Measurements from ENCODE around the gene KCNG2. TPM values are rescaled to one million over a fixed set of nuclear protein-coding genes. Genes with fewer than 3 reads are reported as not detected.

The KCNG2 gene
- total and polyA plus RNA-seq, 10 of the 15 experiments (the other 5 are each of a cell fraction or from before 2014, with no cell fraction given): 0.20 to 0.23 TPM; not detected in 8

DNA sequence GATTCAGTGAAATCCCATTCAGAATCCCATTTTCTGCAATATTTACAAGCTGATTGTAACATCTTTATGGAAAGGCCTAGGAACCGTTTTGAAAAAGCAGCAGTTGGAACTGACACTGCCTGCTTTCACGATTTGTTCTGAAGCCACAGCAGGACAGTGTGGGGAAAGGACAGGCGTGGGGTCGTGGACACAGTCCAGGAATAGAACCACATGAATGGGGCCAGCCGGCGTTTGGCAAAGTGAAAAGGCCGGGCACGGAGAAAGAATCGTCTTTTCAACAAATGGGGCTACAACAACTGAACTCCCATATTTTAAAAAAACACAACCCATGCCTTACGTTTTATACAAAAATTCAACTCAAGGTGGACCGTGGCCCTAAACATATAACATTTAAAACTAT is 84.0 kb downstream of the KCNG2 start:
- Histone ChIP-seq H3K4me2 (ENCODE audit: control insufficient read depth, insufficient read depth) (no peak overlapping the region), H4K20me1 (ENCODE audit: control insufficient read depth, insufficient read depth) (no peaks in the 10 kb centered on the region), H2AFZ (ENCODE audit: control insufficient read depth, low read depth, low read length) (no peak overlapping the region), H3K79me2 (ENCODE audit: control insufficient read depth, insufficient read depth, low read length) (no peaks in the 10 kb centered on the region), H3K9ac (ENCODE audit: control insufficient read depth, insufficient read depth, low read length) (no peak overlapping the region), H3K4me3 (no peak overlapping the region), H3K27ac (ENCODE audit: control insufficient read depth, insufficient read depth) (no peak overlapping the region), H3K4me1 (ENCODE audit: control insufficient read depth, insufficient read depth, low read length) (no peaks in the 10 kb centered on the region), H3K36me3 (ENCODE audit: control insufficient read depth in 2 of 2, insufficient read depth in 2 of 2, low read length in 1 of 2) (no peaks in the 10 kb centered on the region), H3K9me3 (replicated peaks; ENCODE audit: control insufficient read depth, insufficient read depth, low read length) (no peaks in the 10 kb centered on the region; the same call in 1 of the 3 replicates), H3K27me3 (replicated peaks in 1 of 2; ENCODE audit: control insufficient read depth in 2 of 2, insufficient read depth in 2 of 2, low read length in 1 of 2) (no peaks in the 10 kb centered on the region)
- CTCF ChIA-PET: no interaction called here
- TF ChIP-seq PAX5 (IDR thresholded peaks at IDR 0.05; ENCODE audit: borderline replicate concordance, low read depth, low read length): no peak
- TF ChIP-seq CBFB (IDR thresholded peaks at IDR 0.05; ENCODE audit: low read depth): no peak
- TF ChIP-seq, protein P1, sequence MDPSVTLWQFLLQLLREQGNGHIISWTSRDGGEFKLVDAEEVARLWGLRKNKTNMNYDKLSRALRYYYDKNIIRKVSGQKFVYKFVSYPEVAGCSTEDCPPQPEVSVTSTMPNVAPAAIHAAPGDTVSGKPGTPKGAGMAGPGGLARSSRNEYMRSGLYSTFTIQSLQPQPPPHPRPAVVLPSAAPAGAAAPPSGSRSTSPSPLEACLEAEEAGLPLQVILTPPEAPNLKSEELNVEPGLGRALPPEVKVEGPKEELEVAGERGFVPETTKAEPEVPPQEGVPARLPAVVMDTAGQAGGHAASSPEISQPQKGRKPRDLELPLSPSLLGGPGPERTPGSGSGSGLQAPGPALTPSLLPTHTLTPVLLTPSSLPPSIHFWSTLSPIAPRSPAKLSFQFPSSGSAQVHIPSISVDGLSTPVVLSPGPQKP (IDR thresholded peaks at IDR 0.05; ENCODE audit: low read depth, low read length): no peak
- TF ChIP-seq CREB1 (IDR thresholded peaks at IDR 0.05; ENCODE audit: low read depth): no peak
- TF ChIP-seq PML (IDR thresholded peaks at IDR 0.05; ENCODE audit: low read length): no peak
- no peak for TF ChIP-seq SMAD5 (IDR thresholded peaks at IDR 0.05; ENCODE audit: low read depth)
- TF ChIP-seq MTA2 (IDR thresholded peaks at IDR 0.05; ENCODE audit: low read depth): no peak
- no peak for TF ChIP-seq KLF5 (IDR thresholded peaks at IDR 0.05; ENCODE audit: partially characterized antibody)
- TF ChIP-seq MXI1 (IDR thresholded peaks at IDR 0.05; ENCODE audit: low read depth, low read length): no peak
- TF ChIP-seq FOS (IDR thresholded peaks at IDR 0.05; ENCODE audit: borderline replicate concordance, extremely low read depth, insufficient read length): no peak
- TF ChIP-seq RFX5 (IDR thresholded peaks at IDR 0.05; ENCODE audit: low read depth, low read length): no peak
- no peak for TF ChIP-seq NR2C2 (IDR thresholded peaks at IDR 0.05; ENCODE audit: borderline replicate concordance, control insufficient read depth, insufficient read length, low read depth)
- no peak for TF ChIP-seq IKZF2 (IDR thresholded peaks at IDR 0.05)
- no peak for TF ChIP-seq EZH2 (IDR thresholded peaks at IDR 0.05; ENCODE audit: borderline replicate concordance, control insufficient read depth, low read depth, low read length)
- no peak for TF ChIP-seq TBL1XR1 (IDR thresholded peaks at IDR 0.05; ENCODE audit: low read depth, low read length)
- TF ChIP-seq, protein P2, sequence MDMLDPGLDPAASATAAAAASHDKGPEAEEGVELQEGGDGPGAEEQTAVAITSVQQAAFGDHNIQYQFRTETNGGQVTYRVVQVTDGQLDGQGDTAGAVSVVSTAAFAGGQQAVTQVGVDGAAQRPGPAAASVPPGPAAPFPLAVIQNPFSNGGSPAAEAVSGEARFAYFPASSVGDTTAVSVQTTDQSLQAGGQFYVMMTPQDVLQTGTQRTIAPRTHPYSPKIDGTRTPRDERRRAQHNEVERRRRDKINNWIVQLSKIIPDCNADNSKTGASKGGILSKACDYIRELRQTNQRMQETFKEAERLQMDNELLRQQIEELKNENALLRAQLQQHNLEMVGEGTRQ (IDR thresholded peaks at IDR 0.05; ENCODE audit: borderline replicate concordance, low read depth, low read length): no peak
- no peak for TF ChIP-seq CHD1 (IDR thresholded peaks at IDR 0.05; ENCODE audit: low read depth, low read length)
- TF ChIP-seq ASH2L (IDR thresholded peaks at IDR 0.05; ENCODE audit: borderline replicate concordance, low read depth): no peak
- no peak for TF ChIP-seq TARDBP (IDR thresholded peaks at IDR 0.05; ENCODE audit: borderline replicate concordance)
- TF ChIP-seq SPI1 (IDR thresholded peaks at IDR 0.05; ENCODE audit: borderline replicate concordance, insufficient read depth, low read depth, low read length): no peak
- intact Hi-C loops (cut with micrococcal nuclease; ENCODE audit: unreplicated experiment) (no loop called here), in situ Hi-C loops (cut with MboI) (no loop called here)
- WGBS (ENCODE audit: insufficient coverage, insufficient replicate concordance, low lambda C conversion rate, missing lambda C conversion rate): 52% methylated on average over 11 of the region's 11 CpGs
- FAIRE-seq (no peak), ATAC-seq (no peak), DNase-seq (ENCODE audit: low read depth, low spot score) (no peak)
- BruUV-seq (replicated peaks): no TSS peak
- SMC1A ChIA-PET (ENCODE audit: uncharacterized antibody, unreplicated experiment): no interaction called here
- POLR2A ChIA-PET: no interaction called here
- RAD21 ChIA-PET (ENCODE audit: unreplicated experiment): no interaction called here

All from GM12878 (cell line).